Fibroblast of lung (primary cell): ENCODE measurements around the gene DYNC2I2. TPM values are rescaled to one million over a fixed set of nuclear protein-coding genes. Genes with fewer than 3 reads are reported as not detected.

Experiments
- DNase-seq, 2 donors: peaks; one replicate each; pipeline versions ENCODE4 v3.0.0 to v3.0.0-alpha.2; 2010; ENCODE audit warnings: low read depth in 2 of 2
- H2AFZ ChIP-seq: 2 replicates; pipeline ENCODE4 v1.5.1; 2012; ENCODE audit warnings: low read length, control low read depth, inconsistent platforms
- H3K27ac ChIP-seq: 2 replicates; pipeline ENCODE4 v1.5.1; 2011; ENCODE audit warnings: low read length, control low read depth; ENCODE audit not compliant: insufficient read depth
- H3K27me3 ChIP-seq: 2 replicates; pipeline ENCODE4 v1.5.1; 2011; ENCODE audit warnings: mild to moderate bottlenecking, low read length; ENCODE audit not compliant: control insufficient read depth, insufficient read depth
- H3K36me3 ChIP-seq: 2 replicates; pipeline ENCODE4 v1.5.1; 2011; ENCODE audit warnings: low read length; ENCODE audit not compliant: control insufficient read depth, insufficient read depth
- H3K4me1 ChIP-seq: 2 replicates; pipeline ENCODE4 v1.5.1; 2011; ENCODE audit warnings: low read length; ENCODE audit not compliant: control insufficient read depth, insufficient read depth; ENCODE audit errors: extremely low read depth
- H3K4me2 ChIP-seq: 2 replicates; pipeline ENCODE4 v1.5.1; 2011; ENCODE audit warnings: low read length, control low read depth; ENCODE audit not compliant: insufficient read depth; ENCODE audit errors: extremely low read depth
- H3K4me3 ChIP-seq, 4 experiments: fragments of 200-600 bp in 1 of 4; sonication (generic) in 1 of 4; replicated peaks in 1 of 4; 2 replicates each; pipeline ENCODE4 v1.5.1; 2011 to 2016; ENCODE audit warnings: low read length in 4 of 4, low read depth in 3 of 4, mild to moderate bottlenecking in 3 of 4, control low read depth in 2 of 4, inconsistent platforms in 1 of 4, mixed read lengths in 1 of 4; ENCODE audit not compliant: insufficient read depth in 1 of 4; ENCODE audit errors: control extremely low read depth in 1 of 4
- H3K79me2 ChIP-seq: 2 replicates; pipeline ENCODE4 v1.5.1; 2012; ENCODE audit warnings: mild to moderate bottlenecking, low read length, inconsistent platforms; ENCODE audit not compliant: control insufficient read depth, insufficient read depth
- H3K9ac ChIP-seq: 2 replicates; pipeline ENCODE4 v1.5.1; 2011; ENCODE audit warnings: mild to moderate bottlenecking, low read length, control low read depth; ENCODE audit not compliant: insufficient read depth
- H3K9me3 ChIP-seq: 2 replicates; pipeline ENCODE4 v1.5.1; 2012; ENCODE audit warnings: low read depth, low read length; ENCODE audit not compliant: control insufficient read depth, insufficient read depth
- H4K20me1 ChIP-seq: 2 replicates; pipeline ENCODE4 v1.5.1; 2011; ENCODE audit warnings: low read length; ENCODE audit not compliant: control insufficient read depth, insufficient read depth; ENCODE audit errors: extremely low read depth
- EZH2 ChIP-seq: IDR thresholded peaks from 2 replicates; pipeline ENCODE4 v1.5.1; 2012; ENCODE audit warnings: low read length, control low read depth, mild to moderate bottlenecking; ENCODE audit errors: missing control alignments
- polyA plus RNA-seq, 2 donors: library from polyadenylated mRNA; depleted of rRNA in 1 of 2; stranded (reverse) in 1 of 2; unstranded in 1 of 2; fragments of >200 nt; gene quantifications; 2 replicates each; pipeline ENCODE4 v1.2.1, GENCODE V29; 2011 to 2012; ENCODE audit warnings: missing spikeins in 1 of 2
- total RNA-seq: library from RNA; depleted of rRNA; stranded (reverse); fragments of >200 nt; gene quantifications from 2 replicates; pipeline ENCODE4 v1.2.1, GENCODE V29; 2014
- TF ChIP-seq, protein P1 (sequence below), 2 donors: IDR thresholded peaks in 1 of 2; conservative IDR thresholded peaks in 1 of 2; 1 replicate in 1 of 2; 2 replicates in 1 of 2; pipeline ENCODE4 v1.5.1; 2011 to 2012; ENCODE audit warnings: low read length in 2 of 2, control low read depth in 1 of 2, inconsistent platforms in 1 of 2, low read depth in 1 of 2, mild to moderate bottlenecking in 1 of 2

Gene DYNC2I2
- total and polyA plus RNA-seq, 2 donors (not counting 1 experiment from before 2014, with no cell fraction given) = 13.2 to 41.5 TPM

DNA sequence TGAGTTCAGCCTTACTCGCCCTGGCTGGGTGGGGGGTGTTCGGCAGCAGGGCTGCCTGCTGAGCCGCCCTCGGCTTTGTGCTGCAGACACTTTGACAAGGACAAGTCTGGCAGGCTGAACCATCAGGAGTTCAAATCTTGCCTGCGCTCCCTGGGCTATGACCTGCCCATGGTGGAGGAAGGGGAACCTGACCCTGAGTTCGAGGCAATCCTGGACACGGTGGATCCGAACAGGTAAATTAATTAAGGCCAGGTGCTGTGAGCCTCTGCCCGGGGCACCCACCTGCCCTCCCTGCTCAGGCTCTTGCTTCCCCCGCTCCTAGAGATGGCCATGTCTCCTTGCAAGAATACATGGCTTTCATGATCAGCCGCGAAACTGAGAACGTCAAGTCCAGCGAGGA is 24.2 kb downstream of the DYNC2I2 start:
- no peak for DNase-seq
- no peaks in the 10 kb centered on the region for H3K79me2 ChIP-seq
- H3K27ac ChIP-seq = no peak overlapping the region
- no peak overlapping the region for H2AFZ ChIP-seq
- H3K9me3 ChIP-seq = no peaks in the 10 kb centered on the region
- H3K9ac ChIP-seq = no peak overlapping the region
- H3K36me3 ChIP-seq = peaks cover 53% of the 10 kb centered on the region
- peaks cover 17% of the 10 kb centered on the region for H3K4me1 ChIP-seq
- no peaks in the 10 kb centered on the region for H3K27me3 ChIP-seq
- H3K4me3 ChIP-seq = no peak overlapping the region
- no peaks in the 10 kb centered on the region for H4K20me1 ChIP-seq
- H3K4me2 ChIP-seq = no peak overlapping the region
- no peak for TF ChIP-seq EZH2
- TF ChIP-seq, protein P1, sequence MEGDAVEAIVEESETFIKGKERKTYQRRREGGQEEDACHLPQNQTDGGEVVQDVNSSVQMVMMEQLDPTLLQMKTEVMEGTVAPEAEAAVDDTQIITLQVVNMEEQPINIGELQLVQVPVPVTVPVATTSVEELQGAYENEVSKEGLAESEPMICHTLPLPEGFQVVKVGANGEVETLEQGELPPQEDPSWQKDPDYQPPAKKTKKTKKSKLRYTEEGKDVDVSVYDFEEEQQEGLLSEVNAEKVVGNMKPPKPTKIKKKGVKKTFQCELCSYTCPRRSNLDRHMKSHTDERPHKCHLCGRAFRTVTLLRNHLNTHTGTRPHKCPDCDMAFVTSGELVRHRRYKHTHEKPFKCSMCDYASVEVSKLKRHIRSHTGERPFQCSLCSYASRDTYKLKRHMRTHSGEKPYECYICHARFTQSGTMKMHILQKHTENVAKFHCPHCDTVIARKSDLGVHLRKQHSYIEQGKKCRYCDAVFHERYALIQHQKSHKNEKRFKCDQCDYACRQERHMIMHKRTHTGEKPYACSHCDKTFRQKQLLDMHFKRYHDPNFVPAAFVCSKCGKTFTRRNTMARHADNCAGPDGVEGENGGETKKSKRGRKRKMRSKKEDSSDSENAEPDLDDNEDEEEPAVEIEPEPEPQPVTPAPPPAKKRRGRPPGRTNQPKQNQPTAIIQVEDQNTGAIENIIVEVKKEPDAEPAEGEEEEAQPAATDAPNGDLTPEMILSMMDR (conservative IDR thresholded peaks at IDR 0.05 in 1 of 2, IDR thresholded peaks at IDR 0.05 in 1 of 2; ENCODE audit: low read depth in 1 of 2, low read length in 2 of 2) = no peak

GRCh38 chr9:128632066-128632465 is 24.6 kb downstream of the DYNC2I2 start:
- no peak for TF ChIP-seq EZH2
- TF ChIP-seq, protein P1 (conservative IDR thresholded peaks at IDR 0.05 in 1 of 2, IDR thresholded peaks at IDR 0.05 in 1 of 2; ENCODE audit: low read depth in 1 of 2, low read length in 2 of 2) = no peak
- Histone ChIP-seq H3K79me2 (no peaks in the 10 kb centered on the region), H3K4me2 (no peak overlapping the region), H3K36me3 (peaks cover 56% of the 10 kb centered on the region), H3K27ac (no peak overlapping the region), H3K9me3 (no peaks in the 10 kb centered on the region), H2AFZ (no peak overlapping the region), H3K4me3 (no peak overlapping the region), H3K4me1 (peaks cover 17% of the 10 kb centered on the region), H4K20me1 (no peaks in the 10 kb centered on the region), H3K9ac (no peak overlapping the region), H3K27me3 (no peaks in the 10 kb centered on the region)
- DNase-seq = no peak

DNA sequence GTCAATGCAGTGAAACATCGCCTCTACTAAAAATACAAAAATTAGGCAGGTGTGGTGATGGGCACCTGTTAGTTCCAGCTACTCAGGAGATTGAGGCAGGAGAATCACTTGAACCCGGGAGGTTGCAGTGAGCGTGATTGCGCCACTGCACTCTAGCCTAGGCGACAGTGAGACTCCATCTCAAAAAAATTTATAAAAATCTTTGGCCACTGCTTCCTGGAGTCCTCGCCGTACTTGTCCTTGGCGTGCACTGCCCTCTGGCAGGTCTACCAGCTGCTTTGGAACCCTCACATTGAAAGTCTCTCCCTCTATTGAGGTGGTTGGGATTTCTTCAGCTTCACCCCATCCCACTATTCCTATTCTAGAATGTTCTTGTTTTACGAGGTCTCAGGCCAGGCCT is 25.0 kb downstream of the DYNC2I2 start:
- DNase-seq = no peak
- Histone ChIP-seq H3K9ac (no peak overlapping the region), H3K4me3 (no peak overlapping the region), H3K27me3 (no peaks in the 10 kb centered on the region), H3K4me2 (no peak overlapping the region), H3K79me2 (no peaks in the 10 kb centered on the region), H3K9me3 (no peaks in the 10 kb centered on the region), H3K36me3 (peaks cover 56% of the 10 kb centered on the region), H3K27ac (no peak overlapping the region), H2AFZ (no peak overlapping the region), H3K4me1 (peaks cover 17% of the 10 kb centered on the region), H4K20me1 (no peaks in the 10 kb centered on the region)
- TF ChIP-seq EZH2 = no peak
- TF ChIP-seq, protein P1 (conservative IDR thresholded peaks at IDR 0.05 in 1 of 2, IDR thresholded peaks at IDR 0.05 in 1 of 2; ENCODE audit: low read depth in 1 of 2, low read length in 2 of 2) = no peak
